Measurements from ENCODE around the gene TRMT2A.

GRCh38 chr22:20135265-20135664 is 18.2 kb upstream of the TRMT2A start:
- TF ChIP-seq, protein P1, sequence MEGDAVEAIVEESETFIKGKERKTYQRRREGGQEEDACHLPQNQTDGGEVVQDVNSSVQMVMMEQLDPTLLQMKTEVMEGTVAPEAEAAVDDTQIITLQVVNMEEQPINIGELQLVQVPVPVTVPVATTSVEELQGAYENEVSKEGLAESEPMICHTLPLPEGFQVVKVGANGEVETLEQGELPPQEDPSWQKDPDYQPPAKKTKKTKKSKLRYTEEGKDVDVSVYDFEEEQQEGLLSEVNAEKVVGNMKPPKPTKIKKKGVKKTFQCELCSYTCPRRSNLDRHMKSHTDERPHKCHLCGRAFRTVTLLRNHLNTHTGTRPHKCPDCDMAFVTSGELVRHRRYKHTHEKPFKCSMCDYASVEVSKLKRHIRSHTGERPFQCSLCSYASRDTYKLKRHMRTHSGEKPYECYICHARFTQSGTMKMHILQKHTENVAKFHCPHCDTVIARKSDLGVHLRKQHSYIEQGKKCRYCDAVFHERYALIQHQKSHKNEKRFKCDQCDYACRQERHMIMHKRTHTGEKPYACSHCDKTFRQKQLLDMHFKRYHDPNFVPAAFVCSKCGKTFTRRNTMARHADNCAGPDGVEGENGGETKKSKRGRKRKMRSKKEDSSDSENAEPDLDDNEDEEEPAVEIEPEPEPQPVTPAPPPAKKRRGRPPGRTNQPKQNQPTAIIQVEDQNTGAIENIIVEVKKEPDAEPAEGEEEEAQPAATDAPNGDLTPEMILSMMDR (conservative IDR thresholded peaks at IDR 0.05; ENCODE audit: low read depth, low read length) = no peak
- no peak for TF ChIP-seq EZH2 (IDR thresholded peaks at IDR 0.05; ENCODE audit: borderline replicate concordance, low read depth, low read length, poor library complexity, severe bottlenecking)
